Panc1 (cell line): Measurements from ENCODE around the gene PDE3A.

ENCODE experiments used
- CTCF ChIP-seq: fragments of 450-650 bp; IDR thresholded peaks from 2 replicates; pipeline ENCODE4 v1.5.1; 2017; ENCODE audit warnings: mild to moderate bottlenecking
- POLR2AphosphoS5 ChIP-seq: IDR thresholded peaks from 2 replicates; pipeline ENCODE4 v1.6.1; 2012; ENCODE audit warnings: mild to moderate bottlenecking, low read depth, low read length, moderate library complexity
- REST ChIP-seq, 2 experiments: IDR thresholded peaks; 2 replicates each; pipeline ENCODE4 v1.6.1; 2011 to 2012; ENCODE audit warnings: low read depth in 2 of 2, control low read depth in 1 of 2, low read length in 1 of 2, mild to moderate bottlenecking in 1 of 2, moderate library complexity in 1 of 2; ENCODE audit not compliant: insufficient read depth in 1 of 2
- TCF7L2 ChIP-seq: IDR thresholded peaks from 2 replicates; pipeline ENCODE4 v1.6.1; 2011; ENCODE audit warnings: mild to moderate bottlenecking, low read depth, low read length, inconsistent platforms

- TF ChIP-seq CTCF (no peak), TCF7L2 (no peak), REST (IDR thresholded peaks at IDR 0.05; ENCODE audit: insufficient read depth in 1 of 2, low read depth in 2 of 2, low read length in 1 of 2) (no peak), POLR2AphosphoS5 (no peak)
These were observed 155.3 kb downstream of the PDE3A start for GRCh38 chr12:20523658-20524057.
